Neural cell (in vitro differentiated cells): ENCODE measurements around the gene CCDC63. TPM values are rescaled to one million over a fixed set of nuclear protein-coding genes. Genes with fewer than 3 reads are reported as not detected.

ENCODE experiments used
- H2AFZ ChIP-seq: fragments of 200-600, 300-800 bp; sonication (generic), shearing (Covaris generic); 2 replicates; pipeline ENCODE4 v1.6.0; 2014; ENCODE audit warnings: low read depth, mild to moderate bottlenecking, antibody characterized with exemption, low read length, moderate library complexity
- H3F3A ChIP-seq: fragments of 200-600 bp; shearing (Covaris generic); 2 replicates; pipeline ENCODE4 v1.6.1; 2016; ENCODE audit warnings: mild to moderate bottlenecking, moderate library complexity, mixed read lengths, antibody characterized with exemption, low read length; ENCODE audit not compliant: insufficient read depth, poor library complexity, severe bottlenecking
- H3K27ac ChIP-seq: fragments of 200-600, 300-800 bp; sonication (generic), shearing (Covaris generic); 2 replicates; pipeline ENCODE4 v1.5.1; 2014; ENCODE audit warnings: mild to moderate bottlenecking, low read length, moderate library complexity
- H3K27me3 ChIP-seq: fragments of 300-800, 200-600 bp; sonication (generic), shearing (Covaris generic); 2 replicates; pipeline ENCODE4 v1.6.0; 2014; ENCODE audit warnings: mild to moderate bottlenecking, low read depth, low read length, moderate library complexity; ENCODE audit not compliant: insufficient read depth
- H3K36me3 ChIP-seq: fragments of 300-800, 200-600 bp; sonication (generic), shearing (Covaris generic); 2 replicates; pipeline ENCODE4 v1.5.1; 2014; ENCODE audit warnings: mild to moderate bottlenecking, antibody characterized with exemption, low read length, moderate library complexity; ENCODE audit not compliant: insufficient read depth
- H3K4me2 ChIP-seq: fragments of 300-800, 200-600 bp; sonication (generic), shearing (Covaris generic); 2 replicates; pipeline ENCODE4 v1.6.0; 2014; ENCODE audit warnings: mild to moderate bottlenecking, low read length
- H3K4me3 ChIP-seq: fragments of 300-800, 200-600 bp; sonication (generic), shearing (Covaris generic); 2 replicates; pipeline ENCODE4 v1.5.1; 2014; ENCODE audit warnings: mild to moderate bottlenecking, low read length, moderate library complexity
- H3K79me2 ChIP-seq: fragments of 200-600 bp; shearing (Covaris generic); replicated peaks from 2 replicates; pipeline ENCODE4 v1.6.0; 2014; ENCODE audit warnings: mild to moderate bottlenecking, low read length, moderate library complexity; ENCODE audit not compliant: insufficient read depth
- H3K9ac ChIP-seq: fragments of 300-800, 200-600 bp; sonication (generic), shearing (Covaris generic); 2 replicates; pipeline ENCODE4 v1.6.1; 2016; ENCODE audit warnings: mild to moderate bottlenecking, low read length, mixed read lengths
- H3K9me2 ChIP-seq: fragments of 200-600 bp; shearing (Covaris generic); 2 replicates; pipeline ENCODE4 v1.6.1; 2016; ENCODE audit warnings: mild to moderate bottlenecking, low read length, mixed read lengths; ENCODE audit not compliant: insufficient read depth
- H3K9me3 ChIP-seq: fragments of 200-600, 300-800 bp; sonication (generic), shearing (Covaris generic); 2 replicates; pipeline ENCODE4 v1.6.1; 2016; ENCODE audit warnings: mild to moderate bottlenecking, mixed run types, low read length, moderate library complexity, mixed read lengths
- H4K20me1 ChIP-seq: fragments of 200-600 bp; shearing (Covaris generic); 2 replicates; pipeline ENCODE4 v1.6.1; 2016; ENCODE audit warnings: mild to moderate bottlenecking, mixed run types; ENCODE audit not compliant: insufficient read depth
- EP300 ChIP-seq: fragments of 450-650 bp; conservative IDR thresholded peaks from 2 replicates; pipeline ENCODE4 v1.6.1; 2014; ENCODE audit warnings: antibody characterized with exemption, mild to moderate bottlenecking, moderate library complexity; ENCODE audit not compliant: poor library complexity, severe bottlenecking
- EZH2 ChIP-seq: fragments of 200-600, 300-800 bp; shearing (Covaris generic), sonication (generic); IDR thresholded peaks from 2 replicates; pipeline ENCODE4 v1.6.1; 2014; ENCODE audit warnings: antibody characterized with exemption, low read length, borderline replicate concordance, mild to moderate bottlenecking; ENCODE audit not compliant: insufficient read depth, poor library complexity, severe bottlenecking
- MXI1 ChIP-seq: fragments of 450-650 bp; conservative IDR thresholded peaks from 2 replicates; pipeline ENCODE4 v1.6.1; 2014; ENCODE audit warnings: antibody characterized with exemption, mild to moderate bottlenecking; ENCODE audit not compliant: poor library complexity, severe bottlenecking
- POLR2AphosphoS5 ChIP-seq: IDR thresholded peaks from 2 replicates; pipeline ENCODE4 v1.6.1; 2012
- RAD21 ChIP-seq: fragments of 450-650 bp; conservative IDR thresholded peaks from 2 replicates; pipeline ENCODE4 v1.6.1; 2014; ENCODE audit warnings: antibody characterized with exemption, mild to moderate bottlenecking, moderate library complexity
- SMC3 ChIP-seq: fragments of 450-650 bp; conservative IDR thresholded peaks from 2 replicates; pipeline ENCODE4 v1.6.1; 2014; ENCODE audit warnings: antibody characterized with exemption, mild to moderate bottlenecking, moderate library complexity; ENCODE audit not compliant: poor library complexity
- TAF1 ChIP-seq: IDR thresholded peaks from 2 replicates; pipeline ENCODE4 v1.6.1; 2012; ENCODE audit warnings: low read depth
- polyA plus RNA-seq: library from polyadenylated mRNA; depleted of rRNA; stranded (reverse); fragments of >200 nt; gene quantifications from 2 replicates; pipeline ENCODE4 v1.2.3, GENCODE V29; 2014
- TF ChIP-seq, protein P1 (sequence below): fragments of 450-650 bp; IDR thresholded peaks from 2 replicates; pipeline ENCODE4 v1.5.1; 2014; ENCODE audit warnings: antibody characterized with exemption, mild to moderate bottlenecking, moderate library complexity; ENCODE audit not compliant: poor library complexity, severe bottlenecking
- TF ChIP-seq, protein P2 (sequence below): IDR thresholded peaks from 2 replicates; pipeline ENCODE4 v1.6.1; 2012; ENCODE audit warnings: borderline replicate concordance

CCDC63 gene
- polyA plus RNA-seq, 1 donor from 2014 or later, result not detected

DNA sequence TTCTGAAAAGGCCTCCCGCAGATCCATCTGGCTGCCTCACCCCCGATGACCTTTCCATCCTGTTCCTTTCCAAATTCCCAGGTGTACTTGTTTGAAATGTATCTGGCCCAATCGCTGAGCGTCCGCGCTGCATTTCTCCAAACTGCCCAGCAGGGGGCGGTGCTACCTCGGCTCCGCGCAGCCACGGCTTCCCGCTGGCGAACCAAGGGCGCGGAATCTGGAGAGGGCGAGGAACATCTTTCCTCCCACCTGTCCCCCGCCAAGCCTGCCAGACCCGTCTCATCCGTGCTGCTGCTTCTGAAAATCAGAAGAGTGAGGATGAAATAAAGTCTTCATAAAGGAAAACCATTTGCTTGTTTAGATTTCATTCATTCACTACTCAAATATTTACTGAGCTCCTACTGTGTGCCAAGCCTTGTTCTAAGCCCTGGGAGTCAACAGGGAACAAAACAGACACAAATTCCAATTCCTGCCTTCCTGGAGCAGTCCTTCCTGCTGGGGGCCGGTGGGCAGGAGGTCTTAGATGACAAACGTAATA lies 90.4 kb downstream of the CCDC63 start:
- Histone ChIP-seq H3K4me3 (peak overlapping the region; percentile 8), H3K4me2 (no peak overlapping the region), H3K27me3 (peaks cover 4% of the 10 kb centered on the region), H3K9me3 (no peaks in the 10 kb centered on the region), H3K9ac (no peak overlapping the region), H3K79me2 (no peaks in the 10 kb centered on the region), H3K9me2 (no peaks in the 10 kb centered on the region), H3F3A (no peaks in the 10 kb centered on the region), H4K20me1 (no peaks in the 10 kb centered on the region), H3K27ac (no peak overlapping the region), H3K36me3 (no peaks in the 10 kb centered on the region), H2AFZ (no peak overlapping the region)
- TF ChIP-seq MXI1 (peak; percentile 25), SMC3 (peak; percentile 94), RAD21 (peak; percentile 93), EZH2 (no peak), EP300 (no peak)
- TF ChIP-seq, protein P1, sequence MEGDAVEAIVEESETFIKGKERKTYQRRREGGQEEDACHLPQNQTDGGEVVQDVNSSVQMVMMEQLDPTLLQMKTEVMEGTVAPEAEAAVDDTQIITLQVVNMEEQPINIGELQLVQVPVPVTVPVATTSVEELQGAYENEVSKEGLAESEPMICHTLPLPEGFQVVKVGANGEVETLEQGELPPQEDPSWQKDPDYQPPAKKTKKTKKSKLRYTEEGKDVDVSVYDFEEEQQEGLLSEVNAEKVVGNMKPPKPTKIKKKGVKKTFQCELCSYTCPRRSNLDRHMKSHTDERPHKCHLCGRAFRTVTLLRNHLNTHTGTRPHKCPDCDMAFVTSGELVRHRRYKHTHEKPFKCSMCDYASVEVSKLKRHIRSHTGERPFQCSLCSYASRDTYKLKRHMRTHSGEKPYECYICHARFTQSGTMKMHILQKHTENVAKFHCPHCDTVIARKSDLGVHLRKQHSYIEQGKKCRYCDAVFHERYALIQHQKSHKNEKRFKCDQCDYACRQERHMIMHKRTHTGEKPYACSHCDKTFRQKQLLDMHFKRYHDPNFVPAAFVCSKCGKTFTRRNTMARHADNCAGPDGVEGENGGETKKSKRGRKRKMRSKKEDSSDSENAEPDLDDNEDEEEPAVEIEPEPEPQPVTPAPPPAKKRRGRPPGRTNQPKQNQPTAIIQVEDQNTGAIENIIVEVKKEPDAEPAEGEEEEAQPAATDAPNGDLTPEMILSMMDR, result peak; percentile 93
- TF ChIP-seq, protein P2, sequence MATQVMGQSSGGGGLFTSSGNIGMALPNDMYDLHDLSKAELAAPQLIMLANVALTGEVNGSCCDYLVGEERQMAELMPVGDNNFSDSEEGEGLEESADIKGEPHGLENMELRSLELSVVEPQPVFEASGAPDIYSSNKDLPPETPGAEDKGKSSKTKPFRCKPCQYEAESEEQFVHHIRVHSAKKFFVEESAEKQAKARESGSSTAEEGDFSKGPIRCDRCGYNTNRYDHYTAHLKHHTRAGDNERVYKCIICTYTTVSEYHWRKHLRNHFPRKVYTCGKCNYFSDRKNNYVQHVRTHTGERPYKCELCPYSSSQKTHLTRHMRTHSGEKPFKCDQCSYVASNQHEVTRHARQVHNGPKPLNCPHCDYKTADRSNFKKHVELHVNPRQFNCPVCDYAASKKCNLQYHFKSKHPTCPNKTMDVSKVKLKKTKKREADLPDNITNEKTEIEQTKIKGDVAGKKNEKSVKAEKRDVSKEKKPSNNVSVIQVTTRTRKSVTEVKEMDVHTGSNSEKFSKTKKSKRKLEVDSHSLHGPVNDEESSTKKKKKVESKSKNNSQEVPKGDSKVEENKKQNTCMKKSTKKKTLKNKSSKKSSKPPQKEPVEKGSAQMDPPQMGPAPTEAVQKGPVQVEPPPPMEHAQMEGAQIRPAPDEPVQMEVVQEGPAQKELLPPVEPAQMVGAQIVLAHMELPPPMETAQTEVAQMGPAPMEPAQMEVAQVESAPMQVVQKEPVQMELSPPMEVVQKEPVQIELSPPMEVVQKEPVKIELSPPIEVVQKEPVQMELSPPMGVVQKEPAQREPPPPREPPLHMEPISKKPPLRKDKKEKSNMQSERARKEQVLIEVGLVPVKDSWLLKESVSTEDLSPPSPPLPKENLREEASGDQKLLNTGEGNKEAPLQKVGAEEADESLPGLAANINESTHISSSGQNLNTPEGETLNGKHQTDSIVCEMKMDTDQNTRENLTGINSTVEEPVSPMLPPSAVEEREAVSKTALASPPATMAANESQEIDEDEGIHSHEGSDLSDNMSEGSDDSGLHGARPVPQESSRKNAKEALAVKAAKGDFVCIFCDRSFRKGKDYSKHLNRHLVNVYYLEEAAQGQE, result no peak

DNA sequence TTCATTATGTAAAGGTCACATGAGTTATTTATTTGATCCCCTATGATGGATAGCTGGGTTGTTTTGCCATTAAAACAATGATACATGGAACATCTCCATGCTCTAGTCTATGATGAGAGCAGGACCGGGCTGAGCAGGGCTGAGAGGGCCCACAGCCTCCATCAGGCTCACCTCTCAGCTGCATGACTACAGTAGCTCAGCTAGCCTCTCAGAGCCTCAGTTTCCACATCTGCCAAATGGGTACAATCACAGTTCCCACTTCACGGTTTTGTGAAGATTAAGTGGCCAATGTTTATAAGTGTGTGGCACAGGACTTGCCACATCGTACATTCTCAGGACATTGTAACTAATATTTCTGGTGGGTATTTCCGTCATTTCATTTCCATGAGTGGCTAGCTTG lies 93.5 kb downstream of the CCDC63 start:
- Histone ChIP-seq H3K27ac (no peak overlapping the region), H3K9ac (no peak overlapping the region), H3K36me3 (no peaks in the 10 kb centered on the region), H3K4me2 (no peak overlapping the region), H2AFZ (no peak overlapping the region), H3K79me2 (no peaks in the 10 kb centered on the region), H3K27me3 (peaks cover 4% of the 10 kb centered on the region), H3K4me3 (no peak overlapping the region), H3F3A (no peaks in the 10 kb centered on the region), H3K9me3 (no peaks in the 10 kb centered on the region), H4K20me1 (no peaks in the 10 kb centered on the region), H3K9me2 (no peaks in the 10 kb centered on the region)
- TF ChIP-seq MXI1 (no peak), EP300 (no peak), RAD21 (no peak), EZH2 (no peak), SMC3 (no peak), TAF1 (no peak), POLR2AphosphoS5 (no peak)
- TF ChIP-seq, protein P1, result no peak
- TF ChIP-seq, protein P2, result no peak
